Neural crest cell (in vitro differentiated cells): Measurements from ENCODE around the gene CD69. TPM values are rescaled to one million over a fixed set of nuclear protein-coding genes. Genes with fewer than 3 reads are reported as not detected.

Experiments
- DNase-seq: peaks from one replicate; pipeline ENCODE4 v3.0.0; 2021; ENCODE audit warnings: low read depth, mixed read lengths, low spot score
- H3K27ac Mint-ChIP-seq: one replicate; pipeline ENCODE4 v1.8.0; 2021; ENCODE audit warnings: mild to moderate bottlenecking, mixed read lengths; ENCODE audit not compliant: unreplicated experiment
- H3K27me3 Mint-ChIP-seq: 2 replicates; pipeline ENCODE4 v1.8.0; 2021; ENCODE audit warnings: low read depth, mild to moderate bottlenecking, mixed read lengths
- H3K36me3 Mint-ChIP-seq: 2 replicates; pipeline ENCODE4 v1.8.0; 2021; ENCODE audit warnings: low read depth, mild to moderate bottlenecking, mixed read lengths
- H3K4me1 Mint-ChIP-seq: 2 replicates; pipeline ENCODE4 v1.8.0; 2021; ENCODE audit warnings: mixed read lengths
- H3K4me3 Mint-ChIP-seq: one replicate; pipeline ENCODE4 v1.8.0; 2021; ENCODE audit warnings: mild to moderate bottlenecking, mixed read lengths
- H3K9me3 Mint-ChIP-seq: 2 replicates; pipeline ENCODE4 v1.8.0; 2021; ENCODE audit warnings: mixed read lengths
- total RNA-seq: library from RNA; stranded (reverse); gene quantifications from 2 replicates; pipeline ENCODE4 v1.2.1, GENCODE V29; 2021
- TF ChIP-seq, protein P1 (sequence below): fragments of 200-600 bp; sonication (generic); conservative IDR thresholded peaks from 2 replicates; pipeline ENCODE4 v1.5.0; 2021; ENCODE audit warnings: antibody characterized with exemption, mild to moderate bottlenecking

The CD69 gene
- total RNA-seq, 1 donor from 2014 or later = not detected

GRCh38 chr12:9756170-9756569 is 4.5 kb downstream of the CD69 start:
- no peaks in the 10 kb centered on the region for H3K9me3 Mint-ChIP-seq
- TF ChIP-seq, protein P1, sequence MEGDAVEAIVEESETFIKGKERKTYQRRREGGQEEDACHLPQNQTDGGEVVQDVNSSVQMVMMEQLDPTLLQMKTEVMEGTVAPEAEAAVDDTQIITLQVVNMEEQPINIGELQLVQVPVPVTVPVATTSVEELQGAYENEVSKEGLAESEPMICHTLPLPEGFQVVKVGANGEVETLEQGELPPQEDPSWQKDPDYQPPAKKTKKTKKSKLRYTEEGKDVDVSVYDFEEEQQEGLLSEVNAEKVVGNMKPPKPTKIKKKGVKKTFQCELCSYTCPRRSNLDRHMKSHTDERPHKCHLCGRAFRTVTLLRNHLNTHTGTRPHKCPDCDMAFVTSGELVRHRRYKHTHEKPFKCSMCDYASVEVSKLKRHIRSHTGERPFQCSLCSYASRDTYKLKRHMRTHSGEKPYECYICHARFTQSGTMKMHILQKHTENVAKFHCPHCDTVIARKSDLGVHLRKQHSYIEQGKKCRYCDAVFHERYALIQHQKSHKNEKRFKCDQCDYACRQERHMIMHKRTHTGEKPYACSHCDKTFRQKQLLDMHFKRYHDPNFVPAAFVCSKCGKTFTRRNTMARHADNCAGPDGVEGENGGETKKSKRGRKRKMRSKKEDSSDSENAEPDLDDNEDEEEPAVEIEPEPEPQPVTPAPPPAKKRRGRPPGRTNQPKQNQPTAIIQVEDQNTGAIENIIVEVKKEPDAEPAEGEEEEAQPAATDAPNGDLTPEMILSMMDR = no peak

DNA sequence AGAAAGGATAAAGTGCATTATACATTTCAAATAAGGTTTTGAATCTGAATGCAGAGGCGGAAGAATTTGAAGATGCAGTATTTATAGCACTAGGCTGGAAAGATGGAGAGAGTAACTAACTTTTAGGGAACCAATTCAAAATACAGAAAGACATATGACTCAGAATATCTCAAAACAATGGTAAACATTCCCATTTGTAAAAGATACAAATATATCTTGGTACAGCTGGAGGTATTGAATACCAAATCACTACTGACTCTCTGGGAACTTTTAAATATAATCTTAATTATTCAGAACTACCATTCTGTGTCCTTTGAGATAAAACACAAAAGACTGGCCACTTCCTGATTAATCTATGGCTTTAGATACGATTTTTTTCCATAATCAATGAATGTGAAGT is 5.1 kb downstream of the CD69 start:
- Mint-ChIP-seq H3K9me3 (no peaks in the 10 kb centered on the region), H3K4me3 (no peak overlapping the region), H3K4me1 (peaks cover under 1% of the 10 kb centered on the region), H3K27ac (no peak overlapping the region), H3K27me3 (peaks cover 3% of the 10 kb centered on the region), H3K36me3 (no peaks in the 10 kb centered on the region)
- DNase-seq = no peak
- TF ChIP-seq, protein P1 = no peak

More at GRCh38 chr12:9756170-9756569, 4.5 kb downstream of the CD69 start:
- H3K27me3 Mint-ChIP-seq = peaks cover 3% of the 10 kb centered on the region
- no peak overlapping the region for H3K4me3 Mint-ChIP-seq
- H3K36me3 Mint-ChIP-seq = no peaks in the 10 kb centered on the region
- DNase-seq = no peak
- no peak overlapping the region for H3K27ac Mint-ChIP-seq
- H3K4me1 Mint-ChIP-seq = peaks cover 5% of the 10 kb centered on the region

DNA sequence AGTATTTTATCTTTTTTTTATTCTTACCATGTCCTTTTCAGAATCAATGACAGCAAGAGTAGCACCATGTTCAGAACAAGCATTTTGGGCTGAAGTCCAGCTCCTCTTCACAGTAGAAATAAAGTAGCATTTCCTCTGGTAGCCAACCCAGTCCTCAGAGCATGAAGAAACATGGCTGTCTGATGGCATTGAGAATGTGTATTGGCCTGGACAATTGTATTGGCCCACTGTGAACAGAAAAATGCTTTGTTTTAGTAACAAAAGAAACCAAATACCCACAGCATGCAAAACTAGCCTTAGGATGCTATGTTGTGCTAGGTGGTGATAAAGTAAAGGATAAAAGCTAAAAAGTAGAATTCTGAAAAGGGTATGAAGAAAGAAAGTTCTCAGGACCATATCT is 5.7 kb downstream of the CD69 start:
- DNase-seq = no peak
- Mint-ChIP-seq H3K36me3 (no peaks in the 10 kb centered on the region), H3K27me3 (peaks cover 3% of the 10 kb centered on the region), H3K27ac (no peak overlapping the region), H3K4me1 (no peaks in the 10 kb centered on the region), H3K9me3 (no peaks in the 10 kb centered on the region), H3K4me3 (no peak overlapping the region)
- TF ChIP-seq, protein P1 = no peak

GRCh38 chr12:9754099-9754927 is 6.4 kb downstream of the CD69 start:
- TF ChIP-seq, protein P1 = no peak
- Mint-ChIP-seq H3K4me3 (no peak overlapping the region), H3K27ac (no peak overlapping the region), H3K4me1 (no peaks in the 10 kb centered on the region), H3K27me3 (peaks cover 3% of the 10 kb centered on the region), H3K36me3 (no peaks in the 10 kb centered on the region), H3K9me3 (no peaks in the 10 kb centered on the region)
- no peak for DNase-seq

GRCh38 chr12:9753498-9753897 is 7.2 kb downstream of the CD69 start:
- Mint-ChIP-seq H3K9me3 (no peaks in the 10 kb centered on the region), H3K4me1 (no peaks in the 10 kb centered on the region), H3K27ac (no peak overlapping the region), H3K27me3 (peaks cover 3% of the 10 kb centered on the region), H3K4me3 (no peak overlapping the region), H3K36me3 (no peaks in the 10 kb centered on the region)
- DNase-seq = no peak
- TF ChIP-seq, protein P1 = no peak
